Keratinocyte (primary cell): ENCODE data around the gene FMO1.

ENCODE experiments used
- EZH2 ChIP-seq: IDR thresholded peaks from one replicate; pipeline ENCODE4 v1.6.1; 2012; ENCODE audit warnings: inconsistent platforms, mild to moderate bottlenecking, low read length, moderate library complexity
- TF ChIP-seq, protein P1 (sequence below), 3 experiments: IDR thresholded peaks in 1 of 3; conservative IDR thresholded peaks in 1 of 3; optimal IDR thresholded peaks in 1 of 3; 2 replicates in 2 of 3; 3 replicates in 1 of 3; pipeline versions ENCODE3 to v1.5.1; 2011; ENCODE audit warnings: low read length in 3 of 3, mild to moderate bottlenecking in 3 of 3, moderate library complexity in 2 of 3, control low read depth in 1 of 3, inconsistent platforms in 1 of 3; ENCODE audit not compliant: insufficient read depth in 2 of 3; ENCODE audit errors: extremely low read depth in 1 of 3

DNA sequence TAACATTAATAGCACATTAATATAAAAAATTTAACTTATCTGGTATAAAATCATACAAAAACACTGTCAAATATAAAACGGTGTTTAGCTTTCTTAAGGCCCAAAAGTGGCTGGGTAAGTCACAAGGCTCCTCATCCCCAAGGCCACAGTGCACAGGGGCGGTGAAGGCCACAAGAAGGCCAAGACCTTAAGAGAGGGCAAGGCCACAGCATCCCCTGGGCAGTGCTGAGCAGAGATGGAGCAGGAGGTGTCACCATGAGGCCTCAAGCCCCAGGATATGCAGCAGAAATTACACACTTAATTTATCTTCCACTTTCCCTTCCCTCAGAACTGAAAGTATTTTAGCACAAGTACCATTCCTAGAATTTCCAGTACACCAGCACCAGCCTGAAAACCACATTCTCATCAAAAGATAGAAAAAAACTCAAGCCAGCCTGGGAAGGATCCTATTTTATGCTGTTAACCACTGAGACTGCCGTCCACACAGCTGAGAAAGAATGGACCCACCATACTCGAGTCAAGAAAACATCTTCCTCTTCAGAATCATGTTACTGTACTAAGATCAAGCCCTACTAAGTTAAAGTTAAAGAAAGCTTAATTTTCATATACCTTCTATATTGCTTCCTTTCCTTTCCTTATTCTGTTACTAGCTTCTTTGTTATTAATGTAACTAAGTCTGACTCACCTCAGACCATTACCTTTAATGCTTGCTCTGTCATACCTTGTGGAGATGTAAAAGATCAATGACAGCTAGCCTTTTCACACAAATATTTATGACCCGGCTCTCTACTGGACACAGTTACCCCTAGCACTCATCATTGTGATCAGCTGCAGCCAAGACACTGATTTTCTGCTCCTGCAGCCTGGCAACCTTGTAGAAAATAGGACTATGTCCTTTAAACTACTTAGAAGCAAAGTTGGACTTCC is 26.4 kb upstream of the FMO1 start:
- TF ChIP-seq, protein P1, sequence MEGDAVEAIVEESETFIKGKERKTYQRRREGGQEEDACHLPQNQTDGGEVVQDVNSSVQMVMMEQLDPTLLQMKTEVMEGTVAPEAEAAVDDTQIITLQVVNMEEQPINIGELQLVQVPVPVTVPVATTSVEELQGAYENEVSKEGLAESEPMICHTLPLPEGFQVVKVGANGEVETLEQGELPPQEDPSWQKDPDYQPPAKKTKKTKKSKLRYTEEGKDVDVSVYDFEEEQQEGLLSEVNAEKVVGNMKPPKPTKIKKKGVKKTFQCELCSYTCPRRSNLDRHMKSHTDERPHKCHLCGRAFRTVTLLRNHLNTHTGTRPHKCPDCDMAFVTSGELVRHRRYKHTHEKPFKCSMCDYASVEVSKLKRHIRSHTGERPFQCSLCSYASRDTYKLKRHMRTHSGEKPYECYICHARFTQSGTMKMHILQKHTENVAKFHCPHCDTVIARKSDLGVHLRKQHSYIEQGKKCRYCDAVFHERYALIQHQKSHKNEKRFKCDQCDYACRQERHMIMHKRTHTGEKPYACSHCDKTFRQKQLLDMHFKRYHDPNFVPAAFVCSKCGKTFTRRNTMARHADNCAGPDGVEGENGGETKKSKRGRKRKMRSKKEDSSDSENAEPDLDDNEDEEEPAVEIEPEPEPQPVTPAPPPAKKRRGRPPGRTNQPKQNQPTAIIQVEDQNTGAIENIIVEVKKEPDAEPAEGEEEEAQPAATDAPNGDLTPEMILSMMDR (optimal IDR thresholded peaks at IDR 0.05 in 1 of 3, IDR thresholded peaks at IDR 0.05 in 1 of 3, conservative IDR thresholded peaks at IDR 0.05 in 1 of 3; ENCODE audit: extremely low read depth in 1 of 3, insufficient read depth in 2 of 3, low read length in 3 of 3) = no peak
- TF ChIP-seq EZH2 = no peak
